ENCODE results near the gene TAS1R2.

The TAS1R2 gene

DNA sequence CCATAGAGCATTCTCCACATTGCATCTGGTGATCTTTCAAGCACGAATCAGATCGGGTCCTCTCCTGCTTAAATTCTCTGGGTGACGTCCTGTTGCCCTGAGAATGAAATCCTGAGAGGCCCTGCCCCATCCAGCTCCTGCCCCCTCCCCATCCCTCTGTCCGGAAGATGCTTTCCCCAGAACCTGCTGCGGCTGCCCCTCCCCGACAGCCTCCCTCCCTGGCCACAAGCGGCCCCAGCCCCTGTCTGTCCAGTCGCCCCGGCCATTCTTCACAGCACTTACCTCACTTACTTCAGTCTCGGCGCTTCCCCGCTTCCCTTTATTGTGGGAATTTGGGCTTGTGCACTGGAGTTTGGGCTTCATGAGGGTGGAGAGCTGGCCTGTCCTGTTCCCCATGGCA lies 40.3 kb downstream of the TAS1R2 start:
- DNase-seq, result no peak

- DNase-seq, result no peak
Observed at GRCh38 chr1:18817795-18818435, 41.5 kb downstream of the TAS1R2 start.

DNA sequence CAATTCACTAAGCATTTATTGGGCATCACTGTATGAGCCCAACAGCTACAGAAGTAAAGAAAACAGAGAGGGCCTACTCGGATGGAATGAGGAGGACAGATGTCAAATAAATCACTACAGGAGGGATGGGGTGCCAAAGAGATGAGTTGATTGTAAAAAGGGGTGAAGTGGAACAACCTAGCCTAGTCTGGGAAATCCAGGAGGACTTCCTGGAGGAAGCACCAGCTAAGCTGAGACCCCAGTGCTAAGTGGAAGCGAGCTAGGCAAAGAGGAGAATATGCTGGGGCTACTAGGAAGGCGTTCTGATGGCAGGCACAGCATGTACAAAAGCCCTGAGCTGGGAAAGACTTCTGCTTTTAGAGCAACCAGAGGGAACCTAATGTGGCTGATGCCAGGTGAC lies 42.1 kb downstream of the TAS1R2 start:
- DNase-seq, result no peak

GRCh38 chr1:18816808-18817207 lies 42.7 kb downstream of the TAS1R2 start:
- no peak for DNase-seq

DNA sequence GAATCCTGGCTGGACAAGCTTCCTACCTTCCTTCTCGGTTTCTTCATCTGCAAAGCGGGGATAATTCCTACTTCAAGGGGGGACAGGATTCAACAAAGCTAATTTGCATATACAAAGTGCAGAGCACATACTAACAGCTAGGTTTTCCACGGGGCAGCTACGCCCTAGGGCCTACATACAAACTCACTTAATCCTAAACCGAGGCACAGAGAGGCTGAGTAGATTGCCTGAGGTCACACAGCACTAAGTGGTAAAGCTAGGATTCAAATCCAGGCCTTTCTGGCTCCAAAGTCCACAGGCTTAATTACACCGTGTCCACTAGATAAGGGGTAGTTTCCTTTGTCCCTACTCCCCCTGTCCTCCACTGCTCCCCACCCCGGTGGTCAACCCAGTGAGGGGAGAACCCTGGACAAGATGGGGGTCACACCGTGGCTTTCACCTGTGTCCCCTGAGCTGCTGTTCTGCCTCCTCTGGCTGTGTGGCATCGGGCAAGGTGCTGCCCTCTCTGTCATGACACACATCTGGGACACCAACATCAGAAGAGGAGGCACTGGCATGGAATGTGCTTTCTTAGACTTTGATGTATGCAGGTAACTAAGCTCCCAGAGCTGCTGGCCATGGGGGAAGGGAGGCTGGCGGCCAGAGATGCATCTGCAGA lies 44.5 kb downstream of the TAS1R2 start:
- no peak for DNase-seq

GRCh38 chr1:18814425-18814824 lies 45.0 kb downstream of the TAS1R2 start:
- no peak for DNase-seq

GRCh38 chr1:18812453-18812939 lies 47.0 kb downstream of the TAS1R2 start:
- no peak for DNase-seq

- DNase-seq, result no peak
Observed at GRCh38 chr1:18811733-18812452, 47.6 kb downstream of the TAS1R2 start.

- DNase-seq, result no peak
Observed at GRCh38 chr1:18809953-18810899, 49.2 kb downstream of the TAS1R2 start.

- no peak for DNase-seq
Observed at GRCh38 chr1:18808550-18808949, 50.9 kb downstream of the TAS1R2 start.

DNA sequence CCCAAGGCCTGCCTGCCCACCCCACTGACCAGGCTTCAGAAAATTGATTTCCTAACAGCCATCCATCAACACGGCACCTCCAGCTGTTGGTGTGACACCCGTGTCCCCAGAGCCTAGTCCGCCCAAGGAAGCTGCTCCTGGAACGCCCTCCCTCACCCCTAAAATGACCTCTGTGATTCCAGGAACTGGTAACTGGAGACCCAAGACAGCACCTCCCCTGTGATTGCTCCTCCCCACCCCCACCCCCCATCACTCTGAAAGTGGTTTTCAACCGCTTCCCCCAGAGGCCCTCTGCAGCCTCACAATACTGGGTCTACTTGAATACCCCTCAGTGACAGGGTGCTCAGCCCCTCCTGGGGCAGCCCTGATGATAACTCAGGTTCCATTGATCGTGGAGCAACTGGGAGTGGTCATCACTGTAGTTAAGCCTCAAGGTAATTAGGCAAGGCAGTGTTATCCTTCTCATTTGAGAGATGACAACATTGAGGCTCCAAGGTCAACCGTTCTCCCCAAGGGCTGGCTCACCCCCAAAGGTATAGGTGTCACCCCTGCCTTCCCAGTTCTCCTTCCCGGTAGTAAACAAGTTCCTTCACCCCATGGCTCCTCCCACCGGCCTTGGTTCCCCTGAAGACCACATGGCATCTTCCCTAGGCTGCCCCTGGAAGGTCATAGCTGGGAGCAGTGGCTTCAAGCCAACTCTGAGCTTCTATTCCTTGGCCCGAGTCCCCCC lies 52.0 kb downstream of the TAS1R2 start:
- no peak for DNase-seq

GRCh38 chr1:18805925-18806849 lies 53.3 kb downstream of the TAS1R2 start:
- no peak for DNase-seq

GRCh38 chr1:18805150-18805879 lies 54.1 kb downstream of the TAS1R2 start:
- no peak for DNase-seq

- no peak for DNase-seq
Observed at GRCh38 chr1:18803851-18804250, 55.6 kb downstream of the TAS1R2 start.

GRCh38 chr1:18803151-18803791 lies 56.2 kb downstream of the TAS1R2 start:
- no peak for DNase-seq

- no peak for DNase-seq
Observed at GRCh38 chr1:18802231-18802630, 57.2 kb downstream of the TAS1R2 start.

- no peak for DNase-seq
Observed at GRCh38 chr1:18800258-18800657, 59.2 kb downstream of the TAS1R2 start.

DNA sequence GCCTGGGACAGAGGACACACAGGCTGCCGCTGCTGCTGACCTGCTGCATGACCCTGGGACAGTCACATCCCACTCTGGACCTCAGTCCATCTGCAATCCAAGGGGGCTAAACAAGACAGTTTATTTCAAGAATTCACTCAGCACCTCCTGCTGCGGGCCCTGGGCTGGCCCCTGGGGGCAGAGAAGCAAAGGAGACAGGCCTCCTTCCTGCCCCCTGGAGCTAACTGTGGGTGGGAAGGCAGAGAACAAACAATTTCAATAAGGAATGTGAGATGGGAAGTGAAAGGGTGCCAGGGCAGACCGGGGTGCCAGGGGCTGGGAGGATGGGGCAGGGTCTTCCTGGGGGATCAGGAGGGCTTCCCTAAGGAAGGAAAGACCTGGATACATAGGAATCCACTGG lies 60.0 kb downstream of the TAS1R2 start:
- DNase-seq, result no peak

- no peak for DNase-seq
Observed at GRCh38 chr1:18798946-18799345, 60.5 kb downstream of the TAS1R2 start.

DNA sequence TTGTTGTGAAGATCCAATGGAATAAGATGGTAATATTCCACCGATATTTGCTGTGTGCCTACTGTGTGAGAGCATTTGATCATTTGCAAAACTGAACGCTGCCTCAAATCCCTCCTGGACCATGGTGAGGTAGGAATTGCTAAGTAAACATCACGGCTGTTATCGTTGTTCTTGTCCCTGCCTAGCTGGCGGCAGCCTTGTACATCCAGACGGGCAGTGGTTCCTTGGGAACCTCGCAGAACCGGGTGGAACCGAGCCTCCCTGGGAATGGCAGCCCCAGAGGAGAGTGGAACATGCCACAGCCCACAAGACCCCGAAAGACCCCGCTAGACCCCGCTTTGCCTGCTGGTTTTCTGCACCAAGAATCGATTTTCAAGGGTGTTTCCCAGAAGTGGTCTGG lies 60.9 kb downstream of the TAS1R2 start:
- no peak for DNase-seq

All from NCI-H1930 (cell line).